Liver (tissue), 3 donors: ENCODE results near the gene SLC12A1.

Experiments used
- ATF3 ChIP-seq: IDR thresholded peaks from 2 replicates; pipeline ENCODE4 v1.6.1; 2016; ENCODE audit warnings: antibody characterized with exemption
- CTCF ChIP-seq: fragments of 150-350 bp; IDR thresholded peaks from 2 replicates; pipeline ENCODE4 v1.5.1; 2017; ENCODE audit warnings: improper control_type of control experiment, low read depth, low read length; ENCODE audit not compliant: missing input control
- EGR1 ChIP-seq, 2 donors: IDR thresholded peaks; 2 replicates each; pipeline ENCODE4 v1.6.1; 2016 to 2018; ENCODE audit warnings: antibody characterized with exemption in 2 of 2, low read depth in 2 of 2
- FOXA1 ChIP-seq: IDR thresholded peaks from 2 replicates; pipeline ENCODE4 v1.6.1; 2016; ENCODE audit warnings: antibody characterized with exemption
- HNF4A ChIP-seq, 2 donors: conservative IDR thresholded peaks; 2 replicates each; pipeline ENCODE4 v1.6.1; 2016; ENCODE audit warnings: antibody characterized with exemption in 2 of 2, mild to moderate bottlenecking in 2 of 2
- JUND ChIP-seq, 2 donors: IDR thresholded peaks; 2 replicates each; pipeline ENCODE4 v1.6.1; 2016; ENCODE audit warnings: antibody characterized with exemption in 2 of 2
- MAX ChIP-seq: IDR thresholded peaks from 2 replicates; pipeline ENCODE4 v1.6.1; 2016; ENCODE audit warnings: antibody characterized with exemption
- RAD21 ChIP-seq, 2 donors: IDR thresholded peaks; 2 replicates each; pipeline ENCODE4 v1.6.1; 2016; ENCODE audit warnings: antibody characterized with exemption in 2 of 2, mild to moderate bottlenecking in 2 of 2
- REST ChIP-seq: IDR thresholded peaks from 2 replicates; pipeline ENCODE4 v1.6.1; 2016; ENCODE audit warnings: antibody characterized with exemption, mild to moderate bottlenecking
- RXRA ChIP-seq, 2 donors: IDR thresholded peaks; 2 replicates each; pipeline ENCODE4 v1.6.1; 2017 to 2018; ENCODE audit warnings: antibody characterized with exemption in 2 of 2, mild to moderate bottlenecking in 1 of 2
- TAF1 ChIP-seq: conservative IDR thresholded peaks from 2 replicates; pipeline ENCODE4 v1.6.1; 2016; ENCODE audit warnings: antibody characterized with exemption, mild to moderate bottlenecking
- YY1 ChIP-seq: IDR thresholded peaks from 2 replicates; pipeline ENCODE4 v1.6.1; 2016; ENCODE audit warnings: antibody characterized with exemption, mild to moderate bottlenecking
- ZBTB33 ChIP-seq: IDR thresholded peaks from 2 replicates; pipeline ENCODE4 v1.6.1; 2016; ENCODE audit warnings: antibody characterized with exemption
- donor health status: healthy.
- donor health status: healthy.

DNA sequence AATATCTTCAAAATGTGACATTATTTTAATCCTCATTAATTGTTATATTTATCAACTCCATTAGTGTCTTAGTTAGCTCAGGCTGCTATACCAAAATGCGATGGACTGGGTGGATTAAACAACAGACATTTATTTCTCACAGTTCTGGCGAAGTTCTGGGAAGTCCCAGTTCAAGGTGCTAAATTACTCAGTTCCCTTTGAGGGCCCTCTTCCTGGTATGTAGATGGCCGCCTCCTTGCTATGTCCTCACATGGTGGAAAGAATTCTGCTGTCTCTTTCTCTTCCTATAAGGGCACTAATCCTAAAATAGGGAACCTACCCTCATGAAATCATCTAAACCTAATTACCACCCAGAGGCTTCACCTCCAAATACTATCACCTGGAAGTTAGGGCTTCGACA lies 86.4 kb downstream of the SLC12A1 start:
- TF ChIP-seq RAD21 (IDR thresholded peaks at IDR 0.05) (no peak), CTCF (no peak), ATF3 (no peak), TAF1 (no peak), MAX (no peak), REST (no peak), FOXA1 (no peak), JUND (IDR thresholded peaks at IDR 0.05) (no peak), ZBTB33 (no peak), HNF4A (conservative IDR thresholded peaks at IDR 0.05) (no peak), YY1 (no peak), RXRA (IDR thresholded peaks at IDR 0.05) (no peak), EGR1 (IDR thresholded peaks at IDR 0.05; ENCODE audit: low read depth in 2 of 2) (no peak)
